Astrocyte (in vitro differentiated cells and primary cell): ENCODE results near the gene PDE6D. TPM values are rescaled to one million over a fixed set of nuclear protein-coding genes. Genes with fewer than 3 reads are reported as not detected.
A peak's percentile ranks its signal among the peaks of the same experiment; 100 is the strongest.

Source experiments
- DNase-seq: peaks from one replicate; pipeline ENCODE4 v3.0.0-alpha.2; 2010; ENCODE audit warnings: low read depth
- FAIRE-seq: peaks from 2 replicates; lab custom pipeline; 2011; peaks lifted over from hg19 to GRCh38; lab: Jason Lieb, UNC
- H2AFZ ChIP-seq: 2 replicates; pipeline ENCODE4 v1.6.0; 2012; ENCODE audit warnings: low read depth, low read length, inconsistent platforms
- H3K27ac ChIP-seq: 2 replicates; pipeline ENCODE4 v1.5.1; 2011; ENCODE audit warnings: low read depth, low read length, inconsistent platforms
- H3K27me3 ChIP-seq: 2 replicates; pipeline ENCODE4 v1.6.0; 2011; ENCODE audit warnings: low read length, inconsistent platforms; ENCODE audit not compliant: insufficient read depth
- H3K36me3 ChIP-seq: 2 replicates; pipeline ENCODE4 v1.5.1; 2011; ENCODE audit warnings: low read length, inconsistent platforms; ENCODE audit not compliant: insufficient read depth
- H3K4me1 ChIP-seq: 2 replicates; pipeline ENCODE4 v1.5.1; 2011; ENCODE audit warnings: low read length, inconsistent platforms; ENCODE audit not compliant: insufficient read depth
- H3K4me2 ChIP-seq: 2 replicates; pipeline ENCODE4 v1.6.0; 2012; ENCODE audit warnings: low read length, inconsistent platforms
- H3K4me3 ChIP-seq: 2 replicates; pipeline ENCODE4 v1.5.1; 2011; ENCODE audit warnings: low read depth, mild to moderate bottlenecking, low read length, inconsistent platforms; ENCODE audit not compliant: insufficient read depth
- H3K79me2 ChIP-seq: 2 replicates; pipeline ENCODE4 v1.6.0; 2012; ENCODE audit warnings: mild to moderate bottlenecking, low read length, inconsistent platforms; ENCODE audit not compliant: insufficient read depth
- H3K9ac ChIP-seq: 2 replicates; pipeline ENCODE4 v1.6.0; 2012; ENCODE audit warnings: mild to moderate bottlenecking, low read length, inconsistent platforms
- H3K9me3 ChIP-seq: 2 replicates; pipeline ENCODE4 v1.5.1; 2012; ENCODE audit warnings: low read depth, mild to moderate bottlenecking, low read length, inconsistent platforms; ENCODE audit not compliant: insufficient read depth
- H4K20me1 ChIP-seq: 2 replicates; pipeline ENCODE4 v1.6.0; 2012; ENCODE audit warnings: low read length, inconsistent platforms; ENCODE audit not compliant: insufficient read depth
- H3K27ac Mint-ChIP-seq: one replicate; pipeline ENCODE4 v1.8.0; 2021; ENCODE audit warnings: mild to moderate bottlenecking, mixed read lengths; ENCODE audit not compliant: unreplicated experiment
- H3K27me3 Mint-ChIP-seq: one replicate; pipeline ENCODE4 v1.8.0; 2021; ENCODE audit warnings: low read depth, mixed read lengths; ENCODE audit not compliant: unreplicated experiment
- H3K36me3 Mint-ChIP-seq: one replicate; pipeline ENCODE4 v1.8.0; 2021; ENCODE audit warnings: low read depth, mixed read lengths; ENCODE audit not compliant: unreplicated experiment
- H3K4me1 Mint-ChIP-seq: one replicate; pipeline ENCODE4 v1.8.0; 2021; ENCODE audit warnings: low read depth, mixed read lengths; ENCODE audit not compliant: unreplicated experiment
- H3K4me3 Mint-ChIP-seq: one replicate; pipeline ENCODE4 v1.8.0; 2021; ENCODE audit warnings: mild to moderate bottlenecking, moderate library complexity, mixed read lengths; ENCODE audit not compliant: unreplicated experiment
- H3K9me3 Mint-ChIP-seq: one replicate; pipeline ENCODE4 v1.8.0; 2021; ENCODE audit warnings: mild to moderate bottlenecking, mixed read lengths; ENCODE audit not compliant: unreplicated experiment
- CTCF ChIP-seq: IDR thresholded peaks from 2 replicates; pipeline ENCODE4 v1.5.1; 2011; ENCODE audit warnings: low read depth, mild to moderate bottlenecking, inconsistent platforms, low read length, moderate library complexity; ENCODE audit not compliant: insufficient read depth
- EZH2 ChIP-seq: IDR thresholded peaks from 2 replicates; pipeline ENCODE4 v1.6.1; 2012; ENCODE audit warnings: mild to moderate bottlenecking, low read length, inconsistent platforms; ENCODE audit not compliant: insufficient read depth
- total RNA-seq: library from RNA; stranded (reverse); gene quantifications from 2 replicates; pipeline ENCODE4 v1.2.1, GENCODE V29; 2021

Gene PDE6D
- total RNA-seq, 1 donor from 2014 or later = 19.0 TPM

GRCh38 chr2:231803501-231804138 is 22.5 kb upstream of the PDE6D start:
- H3K4me2 ChIP-seq = no peak overlapping the region
- no peak overlapping the region for H3K4me3 Mint-ChIP-seq
- H3K4me1 Mint-ChIP-seq = no peaks in the 10 kb centered on the region
- H3K27me3 Mint-ChIP-seq = no peaks in the 10 kb centered on the region
- H3K27me3 ChIP-seq = no peaks in the 10 kb centered on the region
- no peak overlapping the region for H3K4me3 ChIP-seq
- FAIRE-seq = no peak
- H3K27ac ChIP-seq = no peak overlapping the region
- H3K9me3 Mint-ChIP-seq = no peaks in the 10 kb centered on the region
- no peaks in the 10 kb centered on the region for H3K9me3 ChIP-seq
- no peak overlapping the region for H3K9ac ChIP-seq
- H2AFZ ChIP-seq = no peak overlapping the region
- DNase-seq = no peak
- TF ChIP-seq CTCF = no peak
- no peak for TF ChIP-seq EZH2
- H3K36me3 Mint-ChIP-seq = peaks cover 18% of the 10 kb centered on the region
- peaks cover 32% of the 10 kb centered on the region for H3K36me3 ChIP-seq
- H4K20me1 ChIP-seq = peaks cover 47% of the 10 kb centered on the region
- H3K79me2 ChIP-seq = peaks cover 30% of the 10 kb centered on the region
- no peaks in the 10 kb centered on the region for H3K4me1 ChIP-seq
- no peak overlapping the region for H3K27ac Mint-ChIP-seq

- H3K79me2 ChIP-seq = peaks cover 38% of the 10 kb centered on the region
- H3K36me3 ChIP-seq = peaks cover 40% of the 10 kb centered on the region
- H3K4me3 Mint-ChIP-seq = no peak overlapping the region
- FAIRE-seq = no peak
- no peak overlapping the region for H3K9ac ChIP-seq
- H2AFZ ChIP-seq = no peak overlapping the region
- H3K27me3 Mint-ChIP-seq = no peaks in the 10 kb centered on the region
- peaks cover under 1% of the 10 kb centered on the region for H3K4me1 Mint-ChIP-seq
- no peaks in the 10 kb centered on the region for H3K9me3 Mint-ChIP-seq
- TF ChIP-seq EZH2 (no peak), CTCF (peak; percentile 82)
- DNase-seq = no peak
- no peaks in the 10 kb centered on the region for H3K27me3 ChIP-seq
- peaks cover 58% of the 10 kb centered on the region for H4K20me1 ChIP-seq
- H3K4me1 ChIP-seq = no peaks in the 10 kb centered on the region
- no peak overlapping the region for H3K4me3 ChIP-seq
- H3K9me3 ChIP-seq = no peaks in the 10 kb centered on the region
- H3K36me3 Mint-ChIP-seq = peaks cover 12% of the 10 kb centered on the region
- no peak overlapping the region for H3K4me2 ChIP-seq
- no peak overlapping the region for H3K27ac ChIP-seq
- H3K27ac Mint-ChIP-seq = no peak overlapping the region
Measured at GRCh38 chr2:231800493-231801091, 19.5 kb upstream of the PDE6D start.
